ENCODE data around the gene ZNF260.
"Not testable (repeated sequence)": the region's sequence is repeated elsewhere in the genome, so short reads cannot be mapped to it uniquely, and the experiment has no call there.

The ZNF260 gene

GRCh38 chr19:36528194-36528920, at the start of gene ZNF260:
Gene ZNF260 (minus strand): TSS chr19:36528271. CDS start chr19:36515238, 13,033 bp downstream.
- peak; percentile 93 for DNase-seq

- no peak for DNase-seq
These were observed 49.4 kb upstream of the ZNF260 start for GRCh38 chr19:36577271-36577996.

- DNase-seq: no peak
These were observed 46.7 kb upstream of the ZNF260 start for GRCh38 chr19:36574741-36575140.

- DNase-seq: no peak
These were observed 46.0 kb upstream of the ZNF260 start for GRCh38 chr19:36573895-36574720.

- peak; percentile 74 for DNase-seq
These were observed 45.2 kb upstream of the ZNF260 start, which contains the start of gene ZNF529 for GRCh38 chr19:36573020-36573894. Gene ZNF529 (minus strand): TSS chr19:36573292. CDS start chr19:36572346, 946 bp downstream.

GRCh38 chr19:36572593-36573019, 44.5 kb upstream of the ZNF260 start:
- DNase-seq: no peak

GRCh38 chr19:36564391-36564790, 36.3 kb upstream of the ZNF260 start:
- DNase-seq: no peak

- no peak for DNase-seq
These were observed 19.1 kb upstream of the ZNF260 start for GRCh38 chr19:36547001-36547732.

GRCh38 chr19:36528921-36529518, 949 bp upstream of the ZNF260 start:
- DNase-seq: peak; percentile 30

- DNase-seq: no peak
These were observed 238 bp downstream of the ZNF260 start for GRCh38 chr19:36527873-36528193.

- DNase-seq: no peak
These were observed 730 bp downstream of the ZNF260 start for GRCh38 chr19:36527341-36527740.

GRCh38 chr19:36526581-36526980, 1.5 kb downstream of the ZNF260 start:
- no peak for DNase-seq

GRCh38 chr19:36524617-36525016, 3.5 kb downstream of the ZNF260 start:
- DNase-seq: no peak

- no peak for DNase-seq
These were observed 14.0 kb downstream of the ZNF260 start for GRCh38 chr19:36514012-36514612.

- no peak for DNase-seq
These were observed 19.7 kb downstream of the ZNF260 start for GRCh38 chr19:36508325-36508724.

GRCh38 chr19:36501973-36502372, 26.1 kb downstream of the ZNF260 start:
- no peak for DNase-seq

GRCh38 chr19:36497001-36497400, 31.1 kb downstream of the ZNF260 start:
- no peak for DNase-seq

- peak; percentile 7 for DNase-seq
These were observed 35.2 kb downstream of the ZNF260 start for GRCh38 chr19:36492689-36493453.

- not testable (repeated sequence) for DNase-seq
These were observed 37.2 kb downstream of the ZNF260 start for GRCh38 chr19:36490846-36491245.

- peak; percentile 71 for DNase-seq
These were observed 38.1 kb downstream of the ZNF260 start for GRCh38 chr19:36489920-36490415.

Data from stimulated activated CD4-positive, alpha-beta T cell treated with anti-CD3 and anti-CD28 coated beads, Interleukin-4, amount 100 ng/mL, for 1 hour (primary cell).